ENCODE data around the gene MAN2B2.

MAN2B2 gene

GRCh38 chr4:6546681-6547447 is 28.1 kb upstream of the MAN2B2 start:
- DNase-seq, result peak; percentile 63

GRCh38 chr4:6548201-6548881 is 26.6 kb upstream of the MAN2B2 start:
- peak; percentile 30 for DNase-seq

GRCh38 chr4:6548882-6549230 is 26.1 kb upstream of the MAN2B2 start:
- DNase-seq, result no peak

GRCh38 chr4:6549445-6549844 is 25.5 kb upstream of the MAN2B2 start:
- DNase-seq, result no peak

- DNase-seq, result no peak
These were observed 24.9 kb upstream of the MAN2B2 start for GRCh38 chr4:6549890-6550620.

GRCh38 chr4:6550821-6551220 is 24.2 kb upstream of the MAN2B2 start:
- DNase-seq, result no peak

- DNase-seq, result no peak
These were observed 23.3 kb upstream of the MAN2B2 start for GRCh38 chr4:6551660-6552059.

GRCh38 chr4:6555519-6555918 is 19.5 kb upstream of the MAN2B2 start:
- no peak for DNase-seq

- no peak for DNase-seq
These were observed 18.7 kb upstream of the MAN2B2 start for GRCh38 chr4:6556263-6556662.

- no peak for DNase-seq
These were observed 17.8 kb upstream of the MAN2B2 start for GRCh38 chr4:6557185-6557584.

- no peak for DNase-seq
These were observed 17.1 kb upstream of the MAN2B2 start for GRCh38 chr4:6557856-6558255.

- DNase-seq, result no peak
These were observed 14.4 kb upstream of the MAN2B2 start for GRCh38 chr4:6560416-6561172.

- no peak for DNase-seq
These were observed 13.8 kb upstream of the MAN2B2 start for GRCh38 chr4:6561173-6561516.

- DNase-seq, result no peak
These were observed 13.2 kb upstream of the MAN2B2 start for GRCh38 chr4:6561706-6562371.

GRCh38 chr4:6562931-6563901 is 11.8 kb upstream of the MAN2B2 start:
- DNase-seq, result no peak

GRCh38 chr4:6563935-6564645 is 10.9 kb upstream of the MAN2B2 start:
- no peak for DNase-seq

- no peak for DNase-seq
These were observed 9.1 kb upstream of the MAN2B2 start for GRCh38 chr4:6565691-6566390.

- DNase-seq, result no peak
These were observed 8.4 kb upstream of the MAN2B2 start for GRCh38 chr4:6566391-6567190.

- DNase-seq, result no peak
These were observed 7.8 kb upstream of the MAN2B2 start for GRCh38 chr4:6567218-6567617.

All from stimulated activated CD8-positive, alpha-beta memory T cell treated with anti-CD3 and anti-CD28 coated beads, Interleukin-4, amount 100 ng/mL, for 48 hours (primary cell).